GM12872 (cell line): Measurements from ENCODE around the gene QRICH1.

Experiments
- TF ChIP-seq, protein P1 (sequence below): IDR thresholded peaks from 3 replicates; pipeline ENCODE4 v1.5.1; 2011; ENCODE audit warnings: low read depth, mild to moderate bottlenecking, low read length, moderate library complexity; ENCODE audit not compliant: insufficient read depth

QRICH1 gene

DNA sequence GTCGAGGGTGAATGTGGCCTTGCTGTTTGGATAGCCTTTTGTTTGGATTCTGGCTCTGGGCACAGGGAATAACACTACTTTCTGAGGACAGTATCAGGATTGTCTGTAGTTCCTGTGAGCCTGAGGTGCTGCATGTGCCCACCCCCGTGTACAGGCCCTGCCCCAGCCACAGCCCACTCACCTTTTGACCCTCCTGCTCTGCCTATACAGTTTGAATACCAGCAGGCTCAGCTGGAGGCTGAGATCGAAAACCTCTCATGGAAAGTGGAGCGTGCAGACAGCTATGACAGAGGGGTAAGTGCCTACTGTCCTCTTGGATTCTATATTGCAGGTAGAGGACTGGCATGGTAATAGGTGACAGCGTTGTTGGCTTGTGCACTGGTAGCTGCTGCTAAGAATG is 111.2 kb downstream of the QRICH1 start:
- TF ChIP-seq, protein P1, sequence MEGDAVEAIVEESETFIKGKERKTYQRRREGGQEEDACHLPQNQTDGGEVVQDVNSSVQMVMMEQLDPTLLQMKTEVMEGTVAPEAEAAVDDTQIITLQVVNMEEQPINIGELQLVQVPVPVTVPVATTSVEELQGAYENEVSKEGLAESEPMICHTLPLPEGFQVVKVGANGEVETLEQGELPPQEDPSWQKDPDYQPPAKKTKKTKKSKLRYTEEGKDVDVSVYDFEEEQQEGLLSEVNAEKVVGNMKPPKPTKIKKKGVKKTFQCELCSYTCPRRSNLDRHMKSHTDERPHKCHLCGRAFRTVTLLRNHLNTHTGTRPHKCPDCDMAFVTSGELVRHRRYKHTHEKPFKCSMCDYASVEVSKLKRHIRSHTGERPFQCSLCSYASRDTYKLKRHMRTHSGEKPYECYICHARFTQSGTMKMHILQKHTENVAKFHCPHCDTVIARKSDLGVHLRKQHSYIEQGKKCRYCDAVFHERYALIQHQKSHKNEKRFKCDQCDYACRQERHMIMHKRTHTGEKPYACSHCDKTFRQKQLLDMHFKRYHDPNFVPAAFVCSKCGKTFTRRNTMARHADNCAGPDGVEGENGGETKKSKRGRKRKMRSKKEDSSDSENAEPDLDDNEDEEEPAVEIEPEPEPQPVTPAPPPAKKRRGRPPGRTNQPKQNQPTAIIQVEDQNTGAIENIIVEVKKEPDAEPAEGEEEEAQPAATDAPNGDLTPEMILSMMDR: no peak

- TF ChIP-seq, protein P1: no peak
These were observed 111.9 kb downstream of the QRICH1 start for GRCh38 chr3:48982016-48982415.

GRCh38 chr3:48980295-48980694 is 113.6 kb downstream of the QRICH1 start:
- TF ChIP-seq, protein P1: no peak
